ENCODE data around the gene PTPRG. TPM values are rescaled to one million over a fixed set of nuclear protein-coding genes. Genes with fewer than 3 reads are reported as not detected.

PTPRG gene
- total RNA-seq, 3 donors from 2014 or later (not counting 1 experiment from before 2014, with no cell fraction given), result 1.0 to 2.9 (median 2.5) TPM

GRCh38 chr3:61894988-61895935, 333.9 kb downstream of the PTPRG start:
- Mint-ChIP-seq H3K27me3 (ENCODE audit: low read depth in 2 of 2) (no peaks in the 10 kb centered on the region), H3K4me1 (peaks cover 9 to 10% of the 10 kb centered on the region in 2 donors), H3K4me3 (peak overlapping the region; percentile 32), H3K9me3 (peaks cover 0 to 8% of the 10 kb centered on the region in 2 donors), H3K27ac (peak overlapping the region; percentile 5 to 48), H3K36me3 (no peaks in the 10 kb centered on the region)
- Histone ChIP-seq H3K4me1 (ENCODE audit: control insufficient read depth, insufficient read depth, low read length) (peaks cover 2% of the 10 kb centered on the region), H3K27ac (ENCODE audit: low read length) (peak overlapping the region; percentile 25), H3K27me3 (ENCODE audit: control insufficient read depth, insufficient read depth, low read length) (no peaks in the 10 kb centered on the region), H3K9me3 (ENCODE audit: control insufficient read depth, insufficient read depth, low read length) (no peaks in the 10 kb centered on the region), H3K4me3 (ENCODE audit: low read length) (no peak overlapping the region), H3K36me3 (ENCODE audit: control insufficient read depth, insufficient read depth, low read length) (no peaks in the 10 kb centered on the region)
- ATAC-seq, result peak; percentile 50 to 71 (median 68)
- no peak for TF ChIP-seq CTCF (IDR thresholded peaks at IDR 0.05)
- DNase-seq, result peak in 1 of 2 donors; percentile 58
- intact Hi-C loops (cut with micrococcal nuclease), result no loop called here
- 26% methylated on average over 7 of the region's 7 CpGs for WGBS (ENCODE audit: insufficient coverage)

DNA sequence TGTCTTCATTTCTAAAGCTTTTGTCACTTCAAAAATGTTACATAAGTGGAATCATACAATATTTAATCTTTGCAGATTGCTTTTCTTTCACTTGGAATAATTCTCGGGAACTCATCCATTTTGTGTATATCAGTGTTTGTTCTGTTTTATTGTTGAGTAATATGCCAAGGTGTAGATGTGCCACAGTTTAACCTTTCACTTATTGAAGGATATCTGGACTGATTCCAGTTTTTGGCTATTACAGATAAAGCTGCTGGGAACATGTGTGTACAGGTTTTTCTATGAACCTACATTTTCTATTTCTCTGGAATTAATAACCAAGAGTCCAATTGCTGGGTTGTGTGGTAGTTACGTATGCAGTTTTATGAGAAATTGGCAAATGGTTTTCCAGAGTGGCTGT, 334.9 kb downstream of the PTPRG start:
- no peaks in the 10 kb centered on the region for H3K36me3 Mint-ChIP-seq

GRCh38 chr3:61897848-61898247, 336.5 kb downstream of the PTPRG start:
- H3K9me3 ChIP-seq (ENCODE audit: control insufficient read depth, insufficient read depth, low read length), result no peaks in the 10 kb centered on the region
- intact Hi-C loops (cut with micrococcal nuclease), result no loop called here
- H3K27me3 Mint-ChIP-seq (ENCODE audit: low read depth in 2 of 2), result no peaks in the 10 kb centered on the region

More for the DNA sequence above, 334.9 kb downstream of the PTPRG start:
- intact Hi-C loops (cut with micrococcal nuclease), result no loop called here
- no peak for TF ChIP-seq CTCF (IDR thresholded peaks at IDR 0.05)
- Histone ChIP-seq H3K4me3 (ENCODE audit: low read length) (no peak overlapping the region), H3K27me3 (ENCODE audit: control insufficient read depth, insufficient read depth, low read length) (no peaks in the 10 kb centered on the region), H3K27ac (ENCODE audit: low read length) (no peak overlapping the region), H3K36me3 (ENCODE audit: control insufficient read depth, insufficient read depth, low read length) (no peaks in the 10 kb centered on the region), H3K4me1 (ENCODE audit: control insufficient read depth, insufficient read depth, low read length) (peaks cover 2% of the 10 kb centered on the region), H3K9me3 (ENCODE audit: control insufficient read depth, insufficient read depth, low read length) (no peaks in the 10 kb centered on the region)
- Mint-ChIP-seq H3K27me3 (ENCODE audit: low read depth in 2 of 2) (no peaks in the 10 kb centered on the region), H3K4me3 (no peak overlapping the region), H3K9me3 (peaks cover 0 to 8% of the 10 kb centered on the region in 2 donors), H3K27ac (no peak overlapping the region), H3K4me1 (peaks cover 9 to 10% of the 10 kb centered on the region in 2 donors)
- DNase-seq (no peak), ATAC-seq (no peak)
- 100% methylated on average over 1 of the region's 2 CpGs for WGBS (ENCODE audit: insufficient coverage)

More at GRCh38 chr3:61897848-61898247, 336.5 kb downstream of the PTPRG start:
- ATAC-seq, result no peak
- Histone ChIP-seq H3K4me1 (ENCODE audit: control insufficient read depth, insufficient read depth, low read length) (peaks cover 2% of the 10 kb centered on the region), H3K27me3 (ENCODE audit: control insufficient read depth, insufficient read depth, low read length) (no peaks in the 10 kb centered on the region), H3K27ac (ENCODE audit: low read length) (no peak overlapping the region), H3K4me3 (ENCODE audit: low read length) (no peak overlapping the region), H3K36me3 (ENCODE audit: control insufficient read depth, insufficient read depth, low read length) (no peaks in the 10 kb centered on the region)
- H3K4me1 Mint-ChIP-seq, result peaks cover 9 to 10% of the 10 kb centered on the region in 2 donors
- WGBS (ENCODE audit: insufficient coverage), result 73% methylated on average over 2 of the region's 2 CpGs
- H3K9me3 Mint-ChIP-seq, result peaks cover 0 to 8% of the 10 kb centered on the region in 2 donors
- no peaks in the 10 kb centered on the region for H3K36me3 Mint-ChIP-seq
- no peak for DNase-seq
- no peak overlapping the region for H3K4me3 Mint-ChIP-seq
- no peak for TF ChIP-seq CTCF (IDR thresholded peaks at IDR 0.05)
- H3K27ac Mint-ChIP-seq, result no peak overlapping the region

All from natural killer cell (primary cell).